H1 (cell line): ENCODE data around the gene FRY. TPM values are rescaled to one million over a fixed set of nuclear protein-coding genes. Genes with fewer than 3 reads are reported as not detected.

ENCODE experiments used
- CTCF ChIA-PET: fragments of 300-600 bp; sonication (Branson Sonifier 250); formaldehyde crosslinking; loops from one replicate; lab custom pipeline; 2021; ENCODE audit not compliant: partially characterized antibody; lab: Charles Lee
- POLR2A ChIA-PET: fragments of 300-600 bp; sonication (Branson Sonifier 250); formaldehyde crosslinking; loops from one replicate; lab custom pipeline; 2021; ENCODE audit warnings: inconsistent platforms; ENCODE audit not compliant: partially characterized antibody; lab: Charles Lee
- DNase-seq, 2 experiments: peaks; one replicate each; pipeline versions ENCODE4 v3.0.0 to v3.0.0-alpha.2; 2010 to 2022; ENCODE audit warnings: low spot score in 2 of 2, low read depth in 1 of 2, mixed read lengths in 1 of 2
- FAIRE-seq: peaks from 2 replicates; lab custom pipeline; 2011; peaks lifted over from hg19 to GRCh38; lab: Jason Lieb, UNC
- H2AFZ ChIP-seq: 2 replicates; pipeline ENCODE4 v1.8.1; 2012; ENCODE audit warnings: low read length, inconsistent platforms
- H2AK5ac ChIP-seq: 2 replicates; pipeline ENCODE4 v1.6.1; 2013; ENCODE audit warnings: low read depth, low read length
- H2BK120ac ChIP-seq: replicated peaks from 2 replicates; pipeline ENCODE3; 2013; ENCODE audit warnings: low read depth, low read length, inconsistent platforms
- H2BK12ac ChIP-seq: 2 replicates; pipeline ENCODE4 v1.6.1; 2013; ENCODE audit warnings: low read depth, low read length
- H2BK15ac ChIP-seq: 2 replicates; pipeline ENCODE4 v1.6.1; 2013; ENCODE audit warnings: low read length
- H2BK20ac ChIP-seq: 2 replicates; pipeline ENCODE4 v1.6.1; 2013; ENCODE audit warnings: low read length
- H2BK5ac ChIP-seq: 2 replicates; pipeline ENCODE4 v1.6.1; 2013; ENCODE audit warnings: low read depth, low read length
- H3K14ac ChIP-seq: 2 replicates; pipeline ENCODE4 v1.6.1; 2013; ENCODE audit warnings: inconsistent platforms; ENCODE audit not compliant: insufficient read length
- H3K18ac ChIP-seq: 2 replicates; pipeline ENCODE4 v1.6.1; 2013; ENCODE audit warnings: low read length; ENCODE audit errors: extremely low read depth
- H3K23ac ChIP-seq: 2 replicates; pipeline ENCODE4 v1.6.1; 2013; ENCODE audit warnings: inconsistent platforms; ENCODE audit not compliant: insufficient read length
- H3K23me2 ChIP-seq: 2 replicates; pipeline ENCODE4 v1.6.1; 2013; ENCODE audit warnings: low read depth, low read length
- H3K27ac ChIP-seq: 2 replicates; pipeline ENCODE4 v1.6.1; 2011; ENCODE audit warnings: low read depth, low read length, inconsistent platforms
- H3K27me3 ChIP-seq, 4 experiments: replicated peaks in 1 of 4; 1 replicate in 1 of 4; 2 replicates in 3 of 4; pipeline versions ENCODE4 v1.6.1 to v1.8.1; 2011 to 2013; ENCODE audit warnings: low read length in 3 of 4, mild to moderate bottlenecking in 3 of 4, inconsistent platforms in 2 of 4, mixed read lengths in 2 of 4, moderate library complexity in 1 of 4; ENCODE audit not compliant: control insufficient read depth in 3 of 4, insufficient read depth in 3 of 4; ENCODE audit errors: extremely low read depth in 1 of 4
- H3K36me3 ChIP-seq, 4 experiments: 2 replicates each; pipeline versions ENCODE4 v1.6.1 to v1.8.1; 2011 to 2013; ENCODE audit warnings: mild to moderate bottlenecking in 4 of 4, low read length in 3 of 4, moderate library complexity in 2 of 4, control low read depth in 1 of 4, inconsistent platforms in 1 of 4; ENCODE audit not compliant: insufficient read depth in 4 of 4, control insufficient read depth in 2 of 4
- H3K4ac ChIP-seq: replicated peaks from 2 replicates; pipeline ENCODE3; 2013; ENCODE audit warnings: low read length, low read depth, mixed read lengths, inconsistent platforms; ENCODE audit not compliant: insufficient read length
- H3K4me1 ChIP-seq, 4 experiments: replicated peaks in 1 of 4; 1 replicate in 1 of 4; 2 replicates in 3 of 4; pipeline versions ENCODE4 v1.6.1 to v1.8.1; 2011 to 2013; ENCODE audit warnings: low read length in 3 of 4, inconsistent platforms in 2 of 4, mixed read lengths in 1 of 4; ENCODE audit not compliant: insufficient read depth in 4 of 4, control insufficient read depth in 3 of 4
- H3K4me2 ChIP-seq, 2 experiments: 2 replicates each; pipeline versions ENCODE4 v1.6.1 to v1.8.1; 2011 to 2013; ENCODE audit warnings: low read depth in 2 of 2, low read length in 2 of 2, control low read depth in 1 of 2, inconsistent platforms in 1 of 2, mild to moderate bottlenecking in 1 of 2; ENCODE audit not compliant: insufficient read depth in 1 of 2
- H3K4me3 ChIP-seq, 4 experiments: fragments of 200-600, 300-600 bp in 1 of 4; sonication (generic), shearing (Covaris generic), sonication (Bioruptor Twin) in 1 of 4; 2 replicates each; pipeline versions ENCODE4 v1.5.1 to v1.8.1; 2011 to 2016; ENCODE audit warnings: low read length in 4 of 4, low read depth in 3 of 4, control low read depth in 2 of 4, inconsistent platforms in 2 of 4, mild to moderate bottlenecking in 2 of 4, mixed read lengths in 1 of 4, moderate library complexity in 1 of 4; ENCODE audit not compliant: insufficient read depth in 2 of 4; ENCODE audit errors: extremely low read depth in 1 of 4
- H3K56ac ChIP-seq: replicated peaks from 2 replicates; pipeline ENCODE3; 2013; ENCODE audit warnings: low read depth, mild to moderate bottlenecking, mixed read lengths, low read length, inconsistent platforms; ENCODE audit not compliant: insufficient read length
- H3K79me1 ChIP-seq: 2 replicates; pipeline ENCODE4 v1.6.1; 2013; ENCODE audit warnings: low read depth, low read length, control low read depth
- H3K79me2 ChIP-seq, 2 experiments: 2 replicates each; pipeline versions ENCODE4 v1.6.1 to v1.8.1; 2012 to 2013; ENCODE audit warnings: low read length in 2 of 2, mild to moderate bottlenecking in 2 of 2, inconsistent platforms in 1 of 2; ENCODE audit not compliant: insufficient read depth in 2 of 2, control insufficient read depth in 1 of 2
- H3K9ac ChIP-seq, 4 experiments: replicated peaks in 1 of 4; 1 replicate in 1 of 4; 2 replicates in 3 of 4; pipeline versions ENCODE4 v1.6.1 to v1.8.1; 2011 to 2013; ENCODE audit warnings: low read depth in 3 of 4, low read length in 3 of 4, control low read depth in 2 of 4, mild to moderate bottlenecking in 2 of 4, moderate library complexity in 2 of 4, inconsistent platforms in 1 of 4; ENCODE audit errors: extremely low read depth in 1 of 4
- H3K9me3 ChIP-seq, 2 experiments: 2 replicates each; pipeline versions ENCODE4 v1.6.1 to v1.8.1; 2012 to 2013; ENCODE audit warnings: mild to moderate bottlenecking in 2 of 2, moderate library complexity in 2 of 2, control low read depth in 1 of 2, inconsistent platforms in 1 of 2, low read depth in 1 of 2, low read length in 1 of 2, mixed read lengths in 1 of 2; ENCODE audit not compliant: insufficient read depth in 2 of 2
- H4K20me1 ChIP-seq, 2 experiments: replicated peaks in 1 of 2; 2 replicates each; pipeline versions ENCODE3 to v1.8.1; 2011 to 2013; ENCODE audit warnings: inconsistent platforms in 2 of 2, low read length in 2 of 2, mild to moderate bottlenecking in 1 of 2; ENCODE audit not compliant: insufficient read depth in 2 of 2, control insufficient read depth in 1 of 2
- H4K5ac ChIP-seq: 2 replicates; pipeline ENCODE4 v1.6.1; 2013; ENCODE audit warnings: low read length, low read depth, mixed read lengths, inconsistent platforms; ENCODE audit not compliant: insufficient read length
- H4K8ac ChIP-seq: 2 replicates; pipeline ENCODE4 v1.8.0; 2013; ENCODE audit warnings: mild to moderate bottlenecking, moderate library complexity, low read length, inconsistent platforms; ENCODE audit not compliant: insufficient read depth; ENCODE audit errors: extremely low read depth
- H4K91ac ChIP-seq: replicated peaks from 2 replicates; pipeline ENCODE3; 2013; ENCODE audit warnings: low read length, mixed read lengths, inconsistent platforms; ENCODE audit not compliant: insufficient read length
- ATF2 ChIP-seq: IDR thresholded peaks from 2 replicates; pipeline ENCODE4 v1.6.1; 2012; ENCODE audit warnings: low read length, inconsistent platforms
- CBX5 ChIP-seq: fragments of 300-800, 300-1000 bp; sonication (generic); IDR thresholded peaks from 2 replicates; pipeline ENCODE4 v1.7.1; 2016; ENCODE audit warnings: antibody characterized with exemption, low read length, low read depth
- CBX8 ChIP-seq: fragments of 300-800, 300-1000 bp; sonication (generic); IDR thresholded peaks from 2 replicates; pipeline ENCODE4 v1.7.1; 2016; ENCODE audit warnings: low read depth, low read length, borderline replicate concordance
- CREB1 ChIP-seq: IDR thresholded peaks from 2 replicates; pipeline ENCODE4 v1.6.1; 2012; ENCODE audit warnings: inconsistent platforms
- FOSL1 ChIP-seq: IDR thresholded peaks from 2 replicates; pipeline ENCODE4 v1.6.1; 2011; ENCODE audit warnings: mild to moderate bottlenecking, low read depth, low read length, moderate library complexity; ENCODE audit not compliant: insufficient read depth
- RXRA ChIP-seq: IDR thresholded peaks from 2 replicates; pipeline ENCODE4 v1.6.1; 2011; ENCODE audit warnings: low read depth, mild to moderate bottlenecking, low read length, moderate library complexity; ENCODE audit not compliant: insufficient read depth
- SAP30 ChIP-seq: fragments of 300-600 bp; sonication (generic); IDR thresholded peaks from 2 replicates; pipeline ENCODE4 v1.7.1; 2012; ENCODE audit warnings: low read length, moderate library complexity, mild to moderate bottlenecking, inconsistent platforms; ENCODE audit not compliant: insufficient read depth, insufficient replicate concordance
- SIN3A ChIP-seq, 2 experiments: IDR thresholded peaks in 1 of 2; conservative IDR thresholded peaks in 1 of 2; 2 replicates each; pipeline ENCODE4 v1.6.1; 2011 to 2012; ENCODE audit warnings: low read length in 2 of 2, improper control_type of control experiment in 1 of 2, low read depth in 1 of 2, mild to moderate bottlenecking in 1 of 2
- SIX5 ChIP-seq: IDR thresholded peaks from 2 replicates; pipeline ENCODE4 v1.6.1; 2011; ENCODE audit warnings: mild to moderate bottlenecking, low read depth, low read length
- SP1 ChIP-seq: IDR thresholded peaks from 2 replicates; pipeline ENCODE4 v1.6.1; 2011; ENCODE audit warnings: low read depth, low read length
- TBP ChIP-seq: IDR thresholded peaks from 2 replicates; pipeline ENCODE4 v1.6.1; 2011; ENCODE audit warnings: low read depth, low read length, improper control_type of control experiment
- TEAD4 ChIP-seq: IDR thresholded peaks from 2 replicates; pipeline ENCODE4 v1.6.1; 2012; ENCODE audit warnings: low read depth, low read length, inconsistent platforms, mixed read lengths
- YY1 ChIP-seq: IDR thresholded peaks from 2 replicates; pipeline ENCODE4 v1.6.1; 2011; ENCODE audit warnings: low read depth, mild to moderate bottlenecking, low read length
- WGBS, 2 experiments: shearing (Covaris generic) in 1 of 2; methylation state at CpG; one replicate each; pipeline versions ENCODE4 v1.1.6 to v1.1.7; 2013 to 2015; ENCODE audit warnings: low lambda C conversion rate in 2 of 2, mixed read lengths in 2 of 2, inconsistent platforms in 1 of 2, low coverage in 1 of 2, missing lambda C conversion rate in 1 of 2; ENCODE audit not compliant: insufficient replicate concordance in 2 of 2, insufficient coverage in 1 of 2, insufficient read length in 1 of 2; ENCODE audit errors: extremely low coverage in 1 of 2, missing lambda C conversion rate in 1 of 2; 5-methylcytosine and 5-hydroxymethylcytosine counted together
- polyA plus RNA-seq, 7 experiments: library from polyadenylated mRNA; depleted of rRNA in 3 of 7; stranded (reverse) in 5 of 7; unstranded in 2 of 7; fragments of >200 nt in 5 of 7; fragments of 200-250 nt in 2 of 7; gene quantifications; 1 replicate in 5 of 7; 2 replicates in 1 of 7; 4 replicates in 1 of 7; pipeline versions ENCODE4 v1.2.1 to v1.2.3, GENCODE V29; 2011 to 2013; ENCODE audit warnings: missing spikeins in 2 of 7, mixed read lengths in 2 of 7
- total RNA-seq: library from RNA; stranded (reverse); fragmentation: NEBNext Ultra II Directional; extraction: Animal tissue kit (Norgen Biotek cat#: 25700); gene quantifications from 2 replicates; pipeline ENCODE4 v1.2.1, GENCODE V29; 2021

FRY gene
- total and polyA plus RNA-seq, 2 of the 8 experiments (the other 6 are each of a cell fraction or from before 2014, with no cell fraction given) = 4.3 to 9.2 TPM

- no peaks in the 10 kb centered on the region for H3K9me3 ChIP-seq
- H3K4me1 ChIP-seq = no peaks in the 10 kb centered on the region
- no peaks in the 10 kb centered on the region for H3K79me1 ChIP-seq
- TF ChIP-seq ATF2 (no peak), TEAD4 (no peak), RXRA (no peak), TBP (no peak), SIX5 (no peak), FOSL1 (no peak), CREB1 (no peak), YY1 (no peak), SAP30 (no peak), CBX8 (no peak), CBX5 (no peak), SP1 (no peak), SIN3A (conservative IDR thresholded peaks at IDR 0.05 in 1 of 2, IDR thresholded peaks at IDR 0.05 in 1 of 2; ENCODE audit: low read depth in 1 of 2, low read length in 2 of 2) (no peak)
- no peak overlapping the region for H3K4me2 ChIP-seq
- 100% methylated on average over 1 of the region's 1 CpG; no CpG with 5 or more reads in 1 of the 2 experiments for WGBS, 2 experiments
- no peak overlapping the region for H2BK15ac ChIP-seq
- DNase-seq (no peak), FAIRE-seq (no peak)
- no peak overlapping the region for H3K4me3 ChIP-seq
- no peaks in the 10 kb centered on the region for H3K79me2 ChIP-seq
- no peak overlapping the region for H3K14ac ChIP-seq
- H3K23me2 ChIP-seq = no peaks in the 10 kb centered on the region
- H3K27me3 ChIP-seq = no peaks in the 10 kb centered on the region
- H4K91ac ChIP-seq = no peak overlapping the region
- CTCF ChIA-PET = interaction anchor here (1.6 to 1.8 kb wide), 2 partner anchors 16 to 318 kb away, joined by 4 to 10 read pairs; no protein-coding TSS in a partner anchor
- no peak overlapping the region for H2AK5ac ChIP-seq
- no peak overlapping the region for H4K5ac ChIP-seq
- no peak overlapping the region for H2AFZ ChIP-seq
- H3K18ac ChIP-seq = no peak overlapping the region
- no peak overlapping the region for H2BK5ac ChIP-seq
- no peak overlapping the region for H3K27ac ChIP-seq
- H2BK120ac ChIP-seq = no peak overlapping the region
- no peak overlapping the region for H3K23ac ChIP-seq
- POLR2A ChIA-PET = interaction anchor here (2.5 kb wide), 1 partner anchor 53 kb away, joined by 12 read pairs; the partner anchor contains the start of genes BRCA2 and ZAR1L
- H3K4ac ChIP-seq = no peak overlapping the region
- H4K20me1 ChIP-seq = no peaks in the 10 kb centered on the region
- no peak overlapping the region for H2BK20ac ChIP-seq
- H3K9ac ChIP-seq = no peak overlapping the region
- H2BK12ac ChIP-seq = no peak overlapping the region
- H3K56ac ChIP-seq = no peak overlapping the region
- no peak overlapping the region for H4K8ac ChIP-seq
- no peaks in the 10 kb centered on the region; a peak in 1 of 8 replicates for H3K36me3 ChIP-seq
These were observed 231.0 kb downstream of the FRY start for GRCh38 chr13:32262619-32263018.
